ENCODE measurements around the gene LAG3.

Gene LAG3

GRCh38 chr12:6765048-6765633 lies 7.2 kb upstream of the LAG3 start:
- Histone ChIP-seq H3K4me1 (ENCODE audit: control insufficient read depth in 1 of 2, insufficient read depth in 1 of 2, low read depth in 1 of 2, low read length in 1 of 2) (peaks cover 26 to 31% of the 10 kb centered on the region in 2 experiments), H3K27me3 (peaks cover 80% of the 10 kb centered on the region), H3K36me3 (no peaks in the 10 kb centered on the region), H3K27ac (no peak overlapping the region), H3K4me3 (ENCODE audit: low read depth in 1 of 2, low read length in 1 of 2) (peak overlapping the region; percentile 72 to 83), H3K9me3 (no peaks in the 10 kb centered on the region)
- no peak for TF ChIP-seq CTCF (IDR thresholded peaks at IDR 0.05)

- no peak for TF ChIP-seq CTCF (IDR thresholded peaks at IDR 0.05)
- peaks cover 26 to 31% of the 10 kb centered on the region in 2 experiments for H3K4me1 ChIP-seq (ENCODE audit: control insufficient read depth in 1 of 2, insufficient read depth in 1 of 2, low read depth in 1 of 2, low read length in 1 of 2)
- peak within 1 kb of the TSS; percentile 82 to 83 for H3K4me3 ChIP-seq (ENCODE audit: low read depth in 1 of 2, low read length in 1 of 2)
- H3K36me3 ChIP-seq, result no peaks in the 10 kb centered on the region
- no peaks in the 10 kb centered on the region for H3K9me3 ChIP-seq
- peaks cover 81% of the 10 kb centered on the region for H3K27me3 ChIP-seq
- H3K27ac ChIP-seq, result peak within 1 kb of the TSS; percentile 72
These were observed 6.4 kb upstream of the LAG3 start, which contains the start of gene PTMS for GRCh38 chr12:6765634-6766581. TSS of gene PTMS (plus strand) at chr12:6766363. CDS start at chr12:6766706, 343 bp downstream.

GRCh38 chr12:6766651-6767349 lies 5.5 kb upstream of the LAG3 start:
- H3K4me1 ChIP-seq (ENCODE audit: control insufficient read depth in 1 of 2, insufficient read depth in 1 of 2, low read depth in 1 of 2, low read length in 1 of 2), result peaks cover 26 to 31% of the 10 kb centered on the region in 2 experiments
- H3K27me3 ChIP-seq, result peaks cover 90% of the 10 kb centered on the region
- peak overlapping the region; percentile 72 for H3K27ac ChIP-seq
- H3K9me3 ChIP-seq, result no peaks in the 10 kb centered on the region
- no peaks in the 10 kb centered on the region for H3K36me3 ChIP-seq
- H3K4me3 ChIP-seq (ENCODE audit: low read depth in 1 of 2, low read length in 1 of 2), result peak overlapping the region; percentile 82 to 83
- TF ChIP-seq CTCF (IDR thresholded peaks at IDR 0.05), result peak; percentile 87

- TF ChIP-seq CTCF (IDR thresholded peaks at IDR 0.05), result no peak
- Histone ChIP-seq H3K9me3 (no peaks in the 10 kb centered on the region), H3K27me3 (peaks cover 93% of the 10 kb centered on the region), H3K36me3 (no peaks in the 10 kb centered on the region), H3K4me1 (ENCODE audit: control insufficient read depth in 1 of 2, insufficient read depth in 1 of 2, low read depth in 1 of 2, low read length in 1 of 2) (peaks cover 28 to 39% of the 10 kb centered on the region in 2 experiments), H3K4me3 (ENCODE audit: low read depth in 1 of 2, low read length in 1 of 2) (peak overlapping the region; percentile 82 to 83), H3K27ac (peak overlapping the region; percentile 72)
These were observed 4.7 kb upstream of the LAG3 start for GRCh38 chr12:6767353-6768319.

All from neutrophil (primary cell).